OCI-LY3 (cell line): ENCODE results near the gene KCNN2.
A peak's percentile ranks its signal among the peaks of the same experiment; 100 is the strongest.
"Not testable (repeated sequence)": the region's sequence is repeated elsewhere in the genome, so short reads cannot be mapped to it uniquely, and the experiment has no call there.

ENCODE experiments used
- H2AFZ ChIP-seq: fragments of 200-600, 300-600 bp; shearing (Covaris generic); 2 replicates; pipeline ENCODE4 v1.6.0; 2014; ENCODE audit warnings: antibody characterized with exemption, low read depth, low read length
- H3K27ac ChIP-seq: fragments of 200-600, 300-600 bp; sonication (generic); 2 replicates; pipeline ENCODE4 v1.5.1; 2014; ENCODE audit warnings: mild to moderate bottlenecking, low read length, moderate library complexity, mixed read lengths
- H3K27me3 ChIP-seq: fragments of 200-600, 300-600 bp; sonication (generic); 2 replicates; pipeline ENCODE4 v1.6.1; 2014; ENCODE audit warnings: low read depth, low read length, mixed read lengths
- H3K36me3 ChIP-seq: fragments of 200-600, 300-600 bp; sonication (generic); replicated peaks from 2 replicates; pipeline ENCODE3; 2014; ENCODE audit warnings: low read depth, low read length, mixed read lengths
- H3K4me1 ChIP-seq: fragments of 300-600, 200-600 bp; sonication (generic); 2 replicates; pipeline ENCODE4 v1.6.1; 2014; ENCODE audit warnings: low read length, mixed read lengths
- H3K4me2 ChIP-seq: fragments of 200-600, 300-600 bp; sonication (generic); 2 replicates; pipeline ENCODE4 v1.6.1; 2014; ENCODE audit warnings: low read length, mixed read lengths
- H3K4me3 ChIP-seq: fragments of 300-600, 200-600 bp; sonication (generic); 2 replicates; pipeline ENCODE4 v1.5.1; 2014; ENCODE audit warnings: antibody characterized with exemption, mild to moderate bottlenecking, low read length, moderate library complexity
- H3K79me2 ChIP-seq: fragments of 300-600, 200-600 bp; shearing (Covaris generic); 2 replicates; pipeline ENCODE4 v1.6.1; 2014; ENCODE audit warnings: mild to moderate bottlenecking, low read length, mixed read lengths
- H3K9ac ChIP-seq: fragments of 300-600, 200-600 bp; shearing (Covaris generic); 2 replicates; pipeline ENCODE4 v1.6.0; 2014; ENCODE audit warnings: mild to moderate bottlenecking, low read length, moderate library complexity
- H3K9me3 ChIP-seq: fragments of 200-600, 300-600 bp; shearing (Covaris generic); 2 replicates; pipeline ENCODE4 v1.6.1; 2014; ENCODE audit warnings: low read length, mixed read lengths; ENCODE audit not compliant: insufficient read depth
- H4K20me1 ChIP-seq: fragments of 200-600, 300-600 bp; sonication (generic); 2 replicates; pipeline ENCODE4 v1.6.1; 2016; ENCODE audit warnings: low read length, mixed read lengths; ENCODE audit not compliant: insufficient read depth
- CTCF ChIP-seq: fragments of 200-600, 300-600 bp; sonication (generic); IDR thresholded peaks from 2 replicates; pipeline ENCODE4 v1.5.1; 2014; ENCODE audit warnings: antibody characterized with exemption, low read length, low read depth
- EZH2phosphoT487 ChIP-seq: fragments of 200-600 bp; shearing (Covaris generic); IDR thresholded peaks from 2 replicates; pipeline ENCODE4 v1.6.1; 2018; ENCODE audit warnings: antibody characterized with exemption, mixed run types, low read depth

Gene KCNN2

GRCh38 chr5:114419067-114419388, 57.2 kb downstream of the KCNN2 start:
- no peaks in the 10 kb centered on the region for H4K20me1 ChIP-seq
- H3K9ac ChIP-seq = no peak overlapping the region
- no peak overlapping the region for H3K27ac ChIP-seq
- peak overlapping the region; percentile 41 for H3K4me3 ChIP-seq
- no peaks in the 10 kb centered on the region for H3K36me3 ChIP-seq
- no peaks in the 10 kb centered on the region for H3K9me3 ChIP-seq
- peak overlapping the region; percentile 65 for H3K4me2 ChIP-seq
- H3K4me1 ChIP-seq = peaks cover 19% of the 10 kb centered on the region
- H3K79me2 ChIP-seq = no peaks in the 10 kb centered on the region
- H2AFZ ChIP-seq = no peak overlapping the region
- TF ChIP-seq CTCF (no peak), EZH2phosphoT487 (no peak)
- H3K27me3 ChIP-seq = no peaks in the 10 kb centered on the region; the same call in 1 of the 2 replicates

- no peaks in the 10 kb centered on the region for H3K36me3 ChIP-seq
- no peaks in the 10 kb centered on the region for H3K79me2 ChIP-seq
- no peak overlapping the region for H3K27ac ChIP-seq
Observed at GRCh38 chr5:114419959-114420358, 58.1 kb downstream of the KCNN2 start.

GRCh38 chr5:114427204-114427603, 65.3 kb downstream of the KCNN2 start:
- H3K4me2 ChIP-seq = no peak overlapping the region
- H3K27me3 ChIP-seq = no peaks in the 10 kb centered on the region
- no peaks in the 10 kb centered on the region for H3K4me1 ChIP-seq
- no peak overlapping the region for H3K9ac ChIP-seq
- H3K79me2 ChIP-seq = no peaks in the 10 kb centered on the region
- H3K27ac ChIP-seq = no peak overlapping the region
- no peaks in the 10 kb centered on the region for H3K36me3 ChIP-seq
- no peak overlapping the region for H2AFZ ChIP-seq
- H3K4me3 ChIP-seq = no peak overlapping the region
- no peaks in the 10 kb centered on the region for H3K9me3 ChIP-seq
- H4K20me1 ChIP-seq = no peaks in the 10 kb centered on the region
- TF ChIP-seq EZH2phosphoT487 = no peak
- TF ChIP-seq CTCF = no peak

More at GRCh38 chr5:114419959-114420358, 58.1 kb downstream of the KCNN2 start:
- H3K4me2 ChIP-seq = no peak overlapping the region
- no peak for TF ChIP-seq EZH2phosphoT487
- TF ChIP-seq CTCF = no peak
- H3K9ac ChIP-seq = no peak overlapping the region
- no peak overlapping the region for H2AFZ ChIP-seq
- H4K20me1 ChIP-seq = no peaks in the 10 kb centered on the region
- no peak overlapping the region for H3K4me3 ChIP-seq
- H3K4me1 ChIP-seq = peaks cover 19% of the 10 kb centered on the region
- H3K9me3 ChIP-seq = no peaks in the 10 kb centered on the region
- H3K27me3 ChIP-seq = no peaks in the 10 kb centered on the region; the same call in 1 of the 2 replicates

- Histone ChIP-seq H3K4me2 (no peak overlapping the region), H3K9ac (no peak overlapping the region), H3K4me1 (no peaks in the 10 kb centered on the region), H3K9me3 (no peaks in the 10 kb centered on the region), H3K4me3 (no peak overlapping the region), H4K20me1 (no peaks in the 10 kb centered on the region), H2AFZ (no peak overlapping the region), H3K36me3 (no peaks in the 10 kb centered on the region), H3K27me3 (no peaks in the 10 kb centered on the region), H3K79me2 (no peaks in the 10 kb centered on the region), H3K27ac (no peak overlapping the region)
- no peak for TF ChIP-seq EZH2phosphoT487
- TF ChIP-seq CTCF = no peak
Observed at GRCh38 chr5:114430532-114430931, 68.7 kb downstream of the KCNN2 start.

GRCh38 chr5:114432684-114433083, 70.8 kb downstream of the KCNN2 start:
- not testable (repeated sequence) for H3K4me2 ChIP-seq, H3K36me3 ChIP-seq, H2AFZ ChIP-seq, H3K79me2 ChIP-seq, H3K4me3 ChIP-seq, H4K20me1 ChIP-seq, H3K4me1 ChIP-seq, H3K9me3 ChIP-seq, H3K27me3 ChIP-seq, H3K9ac ChIP-seq, H3K27ac ChIP-seq
